ENCODE data around the gene MOK. TPM values are rescaled to one million over a fixed set of nuclear protein-coding genes. Genes with fewer than 3 reads are reported as not detected.
"Not testable (repeated sequence)": the region's sequence is repeated elsewhere in the genome, so short reads cannot be mapped to it uniquely, and the experiment has no call there.

The MOK gene
- total and polyA plus RNA-seq, 2 donors (not counting 1 experiment from before 2014, with no cell fraction given) = 4.3 to 4.7 TPM

DNA sequence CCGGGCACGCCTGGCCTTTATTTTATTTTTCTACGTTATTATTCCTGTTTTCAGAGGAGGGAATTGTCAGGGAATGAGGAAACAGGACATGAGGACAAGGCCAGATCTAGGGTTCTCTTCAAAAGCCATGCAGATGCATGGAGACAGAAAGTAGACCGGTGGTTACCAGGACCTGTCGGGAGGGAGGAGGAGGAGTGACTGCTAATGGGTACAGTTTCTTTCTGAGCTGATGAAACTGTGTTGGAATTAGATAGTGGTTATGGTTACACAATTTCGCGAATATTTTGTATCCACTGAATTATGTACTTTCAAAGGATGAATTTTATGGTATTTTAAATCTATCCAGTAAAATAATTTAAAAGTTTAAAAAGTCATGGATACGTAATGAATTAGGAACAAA, 25.8 kb upstream of the MOK start:
- Histone ChIP-seq H3K36me3 (ENCODE audit: control insufficient read depth, insufficient read depth, low read length) (peaks cover 9% of the 10 kb centered on the region), H3K9ac (ENCODE audit: insufficient read depth, low read length) (no peak overlapping the region), H3K4me3 (replicated peaks in 1 of 4; ENCODE audit: control extremely low read depth in 1 of 4, insufficient read depth in 1 of 4, low read depth in 3 of 4, low read length in 4 of 4) (no peak overlapping the region), H3K27ac (ENCODE audit: insufficient read depth, low read length) (no peak overlapping the region), H3K27me3 (ENCODE audit: control insufficient read depth, insufficient read depth, low read length) (no peaks in the 10 kb centered on the region), H3K4me2 (ENCODE audit: extremely low read depth, insufficient read depth, low read length) (no peak overlapping the region), H3K79me2 (ENCODE audit: control insufficient read depth, insufficient read depth, low read length) (no peaks in the 10 kb centered on the region), H3K4me1 (ENCODE audit: control insufficient read depth, extremely low read depth, insufficient read depth, low read length) (no peaks in the 10 kb centered on the region), H3K9me3 (ENCODE audit: control insufficient read depth, insufficient read depth, low read depth, low read length) (no peaks in the 10 kb centered on the region), H4K20me1 (ENCODE audit: control insufficient read depth, extremely low read depth, insufficient read depth, low read length) (no peaks in the 10 kb centered on the region), H2AFZ (ENCODE audit: low read length) (no peak overlapping the region)
- no peak for DNase-seq (ENCODE audit: low read depth in 2 of 2)
- no peak for TF ChIP-seq EZH2 (IDR thresholded peaks at IDR 0.05; ENCODE audit: low read length, missing control alignments)
- TF ChIP-seq, protein P1, sequence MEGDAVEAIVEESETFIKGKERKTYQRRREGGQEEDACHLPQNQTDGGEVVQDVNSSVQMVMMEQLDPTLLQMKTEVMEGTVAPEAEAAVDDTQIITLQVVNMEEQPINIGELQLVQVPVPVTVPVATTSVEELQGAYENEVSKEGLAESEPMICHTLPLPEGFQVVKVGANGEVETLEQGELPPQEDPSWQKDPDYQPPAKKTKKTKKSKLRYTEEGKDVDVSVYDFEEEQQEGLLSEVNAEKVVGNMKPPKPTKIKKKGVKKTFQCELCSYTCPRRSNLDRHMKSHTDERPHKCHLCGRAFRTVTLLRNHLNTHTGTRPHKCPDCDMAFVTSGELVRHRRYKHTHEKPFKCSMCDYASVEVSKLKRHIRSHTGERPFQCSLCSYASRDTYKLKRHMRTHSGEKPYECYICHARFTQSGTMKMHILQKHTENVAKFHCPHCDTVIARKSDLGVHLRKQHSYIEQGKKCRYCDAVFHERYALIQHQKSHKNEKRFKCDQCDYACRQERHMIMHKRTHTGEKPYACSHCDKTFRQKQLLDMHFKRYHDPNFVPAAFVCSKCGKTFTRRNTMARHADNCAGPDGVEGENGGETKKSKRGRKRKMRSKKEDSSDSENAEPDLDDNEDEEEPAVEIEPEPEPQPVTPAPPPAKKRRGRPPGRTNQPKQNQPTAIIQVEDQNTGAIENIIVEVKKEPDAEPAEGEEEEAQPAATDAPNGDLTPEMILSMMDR (conservative IDR thresholded peaks at IDR 0.05 in 1 of 2, IDR thresholded peaks at IDR 0.05 in 1 of 2; ENCODE audit: low read depth in 1 of 2, low read length in 2 of 2) = no peak

DNA sequence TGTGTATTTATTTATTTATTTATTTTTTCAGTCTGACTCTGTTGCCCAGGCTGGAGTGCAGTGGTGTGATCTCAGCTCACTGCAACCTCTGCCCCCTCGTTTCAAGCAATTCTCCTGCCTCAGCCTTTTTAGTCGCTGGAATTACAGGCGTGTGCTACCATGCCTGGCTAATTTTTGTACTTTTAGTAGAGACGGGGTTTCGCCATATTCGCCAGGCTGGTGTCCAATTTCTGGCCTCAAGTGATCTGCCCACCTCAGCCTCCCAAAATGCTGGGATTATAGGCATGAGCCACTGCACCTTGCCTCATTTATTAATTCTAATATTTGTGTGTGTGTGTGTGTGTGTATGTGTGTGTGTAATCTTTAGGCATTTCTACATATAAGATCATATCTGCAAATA, 24.4 kb upstream of the MOK start:
- H3K4me3 ChIP-seq (replicated peaks in 1 of 4; ENCODE audit: control extremely low read depth in 1 of 4, insufficient read depth in 1 of 4, low read depth in 3 of 4, low read length in 4 of 4); H3K9ac ChIP-seq (ENCODE audit: insufficient read depth, low read length); H4K20me1 ChIP-seq (ENCODE audit: control insufficient read depth, extremely low read depth, insufficient read depth, low read length); H3K27ac ChIP-seq (ENCODE audit: insufficient read depth, low read length); H3K4me1 ChIP-seq (ENCODE audit: control insufficient read depth, extremely low read depth, insufficient read depth, low read length); H3K9me3 ChIP-seq (ENCODE audit: control insufficient read depth, insufficient read depth, low read depth, low read length); H2AFZ ChIP-seq (ENCODE audit: low read length); H3K79me2 ChIP-seq (ENCODE audit: control insufficient read depth, insufficient read depth, low read length); H3K36me3 ChIP-seq (ENCODE audit: control insufficient read depth, insufficient read depth, low read length); H3K27me3 ChIP-seq (ENCODE audit: control insufficient read depth, insufficient read depth, low read length); DNase-seq (ENCODE audit: low read depth in 2 of 2); H3K4me2 ChIP-seq (ENCODE audit: extremely low read depth, insufficient read depth, low read length): not testable (repeated sequence)

DNA sequence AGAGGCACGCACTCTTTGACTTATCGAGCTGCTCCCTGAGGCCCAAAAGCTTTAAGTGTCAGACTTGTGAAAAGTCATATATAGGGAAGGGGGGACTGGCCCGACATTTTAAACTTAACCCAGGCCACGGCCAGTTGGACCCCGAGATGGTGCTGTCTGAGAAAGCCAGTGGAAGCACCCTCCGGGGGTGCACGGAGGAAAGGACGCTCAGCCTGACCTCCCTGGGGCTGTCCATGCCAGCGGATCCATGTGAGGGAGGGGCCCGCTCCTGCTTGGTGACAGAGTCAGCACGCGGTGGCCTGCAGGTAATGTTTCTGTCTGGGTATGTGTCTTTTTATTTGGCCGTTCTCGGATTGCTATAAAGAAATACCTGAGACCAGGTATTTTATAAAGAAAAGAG, 21.6 kb upstream of the MOK start:
- Histone ChIP-seq H3K27ac (ENCODE audit: insufficient read depth, low read length) (no peak overlapping the region), H2AFZ (ENCODE audit: low read length) (no peak overlapping the region), H3K9me3 (ENCODE audit: control insufficient read depth, insufficient read depth, low read depth, low read length) (no peaks in the 10 kb centered on the region), H3K4me2 (ENCODE audit: extremely low read depth, insufficient read depth, low read length) (no peak overlapping the region), H3K4me3 (replicated peaks in 1 of 4; ENCODE audit: control extremely low read depth in 1 of 4, insufficient read depth in 1 of 4, low read depth in 3 of 4, low read length in 4 of 4) (no peak overlapping the region), H4K20me1 (ENCODE audit: control insufficient read depth, extremely low read depth, insufficient read depth, low read length) (no peaks in the 10 kb centered on the region), H3K4me1 (ENCODE audit: control insufficient read depth, extremely low read depth, insufficient read depth, low read length) (no peaks in the 10 kb centered on the region), H3K27me3 (ENCODE audit: control insufficient read depth, insufficient read depth, low read length) (no peaks in the 10 kb centered on the region), H3K9ac (ENCODE audit: insufficient read depth, low read length) (no peak overlapping the region), H3K79me2 (ENCODE audit: control insufficient read depth, insufficient read depth, low read length) (no peaks in the 10 kb centered on the region), H3K36me3 (ENCODE audit: control insufficient read depth, insufficient read depth, low read length) (peaks cover under 1% of the 10 kb centered on the region)
- DNase-seq (ENCODE audit: low read depth in 2 of 2) = no peak
- TF ChIP-seq, protein P1 (conservative IDR thresholded peaks at IDR 0.05 in 1 of 2, IDR thresholded peaks at IDR 0.05 in 1 of 2; ENCODE audit: low read depth in 1 of 2, low read length in 2 of 2) = no peak
- TF ChIP-seq EZH2 (IDR thresholded peaks at IDR 0.05; ENCODE audit: low read length, missing control alignments) = no peak
